K562 (cell line): ENCODE results near the gene CTSL. TPM values are rescaled to one million over a fixed set of nuclear protein-coding genes. Genes with fewer than 3 reads are reported as not detected.

Source experiments
- ATAC-seq: fragments of 200-7000 bp; cut with Tn5 transposase; 3 replicates; pipeline ENCODE4 v1.9.1; 2020; ENCODE audit warnings: moderate library complexity
- BruUV-seq: library from RNA; stranded (reverse); fragments of 400-500 nt; replicated peaks from 2 replicates; lab custom pipeline; 2021; lab: Mats Ljungman, UMichigan
- CTCF ChIA-PET: fragments of 300-600 bp; formaldehyde crosslinking; extraction: SDS; loops from one replicate; lab custom pipeline; 2021; ENCODE audit warnings: low intra/inter-chr PET ratio; lab: Yijun Ruan, JAX
- POLR2A ChIA-PET: fragments of 300-600, 350-650 bp; sonication (Branson Sonifier 250); formaldehyde crosslinking; extraction: SDS; loops from one replicate; lab custom pipeline; 2021; ENCODE audit warnings: antibody characterized with exemption, inconsistent platforms; lab: Yijun Ruan, JAX
- DNase-seq, 4 experiments: peaks; one replicate each; pipeline versions ENCODE4 v3.0.0 to v3.0.0-alpha.2; 2011 to 2018; ENCODE audit warnings: low spot score in 3 of 4, mixed read lengths in 3 of 4; ENCODE audit errors: extremely low read depth in 1 of 4
- FAIRE-seq: peaks from 2 replicates; lab custom pipeline; 2011; peaks lifted over from hg19 to GRCh38; lab: Jason Lieb, UNC
- H2AFZ ChIP-seq: 2 replicates; pipeline ENCODE4 v1.6.0; 2011; ENCODE audit warnings: low read depth, low read length, control low read depth, inconsistent platforms
- H3K27ac ChIP-seq: fragments of 200-600 bp; 3 replicates; pipeline ENCODE4 v1.8.0; 2011; ENCODE audit warnings: low read depth, mild to moderate bottlenecking, control low read depth, inconsistent platforms, low read length, moderate library complexity, mixed read lengths; ENCODE audit errors: extremely low read depth
- H3K27me3 ChIP-seq, 2 experiments: fragments of 300-600 bp in 1 of 2; 2 replicates in 1 of 2; 3 replicates in 1 of 2; pipeline versions ENCODE4 v1.6.0 to v1.8.0; 2011; ENCODE audit warnings: inconsistent platforms in 2 of 2, low read length in 2 of 2, mild to moderate bottlenecking in 1 of 2, mixed read lengths in 1 of 2, moderate library complexity in 1 of 2; ENCODE audit not compliant: control insufficient read depth in 2 of 2, insufficient read depth in 2 of 2
- H3K36me3 ChIP-seq: fragments of 300-600 bp; 3 replicates; pipeline ENCODE4 v1.8.0; 2011; ENCODE audit warnings: mild to moderate bottlenecking, low read length, inconsistent platforms; ENCODE audit not compliant: control insufficient read depth, insufficient read depth
- H3K4me1 ChIP-seq, 2 experiments: fragments of 200-600 bp in 1 of 2; replicated peaks in 1 of 2; 2 replicates in 1 of 2; 3 replicates in 1 of 2; pipeline versions ENCODE4 v1.5.1 to v1.8.0; 2011; ENCODE audit warnings: inconsistent platforms in 2 of 2, low read length in 2 of 2, mild to moderate bottlenecking in 1 of 2, mixed read lengths in 1 of 2, moderate library complexity in 1 of 2; ENCODE audit not compliant: control insufficient read depth in 2 of 2, insufficient read depth in 2 of 2
- H3K4me2 ChIP-seq: 2 replicates; pipeline ENCODE4 v1.6.1; 2011; ENCODE audit warnings: low read length, control low read depth, inconsistent platforms, mixed read lengths; ENCODE audit not compliant: insufficient read depth
- H3K4me3 ChIP-seq: fragments of 200-600 bp; sonication (generic), shearing (Covaris generic); 2 replicates; pipeline ENCODE4 v1.5.1; 2016; ENCODE audit warnings: control low read depth, inconsistent platforms
- H3K79me2 ChIP-seq: fragments of 200-600 bp; 3 replicates; pipeline ENCODE4 v1.8.0; 2011; ENCODE audit warnings: low read length, inconsistent platforms; ENCODE audit not compliant: control insufficient read depth, insufficient read depth
- H3K9ac ChIP-seq, 2 experiments: 2 replicates each; pipeline versions ENCODE4 v1.6.0 to v1.6.1; 2011; ENCODE audit warnings: low read depth in 2 of 2, low read length in 2 of 2, control low read depth in 1 of 2, inconsistent platforms in 1 of 2, mild to moderate bottlenecking in 1 of 2, mixed read lengths in 1 of 2; ENCODE audit not compliant: insufficient read depth in 1 of 2
- H3K9me1 ChIP-seq: one replicate; pipeline ENCODE4 v1.6.0; 2011; ENCODE audit warnings: inconsistent platforms, mild to moderate bottlenecking, low read length, moderate library complexity; ENCODE audit not compliant: control insufficient read depth, insufficient read depth
- H3K9me3 ChIP-seq: replicated peaks from 2 replicates; pipeline ENCODE4 v1.5.1; 2011; ENCODE audit warnings: low read depth, low read length, inconsistent platforms; ENCODE audit not compliant: control insufficient read depth, insufficient read depth
- H4K20me1 ChIP-seq: replicated peaks from 2 replicates; pipeline ENCODE4 v1.6.1; 2011; ENCODE audit warnings: low read length, inconsistent platforms, mixed read lengths; ENCODE audit not compliant: control insufficient read depth, insufficient read depth
- ARID1B ChIP-seq: fragments of 450-650 bp; IDR thresholded peaks from 2 replicates; pipeline ENCODE4 v1.6.1; 2016; ENCODE audit warnings: antibody characterized with exemption, mild to moderate bottlenecking, inconsistent platforms
- BHLHE40 ChIP-seq: IDR thresholded peaks from 2 replicates; pipeline ENCODE4 v1.6.1; 2011; ENCODE audit warnings: low read length, improper control_type of control experiment
- CBFA2T2 ChIP-seq: fragments of 450-650 bp; conservative IDR thresholded peaks from 2 replicates; pipeline ENCODE4 v1.6.1; 2017; ENCODE audit warnings: mild to moderate bottlenecking
- CBX2 ChIP-seq: fragments of 200-600 bp; sonication (generic); IDR thresholded peaks from one replicate; pipeline ENCODE4 v1.6.1; 2012; ENCODE audit warnings: mild to moderate bottlenecking, low read length, inconsistent platforms; ENCODE audit not compliant: insufficient read depth, poor library complexity, severe bottlenecking
- CEBPG ChIP-seq, 3 experiments: fragments of 200-800 bp in 1 of 3; sonication (Bioruptor generic) in 1 of 3; sonication (generic) in 1 of 3; formaldehyde crosslinking in 1 of 3; IDR thresholded peaks in 2 of 3; conservative IDR thresholded peaks in 1 of 3; 2 replicates each; pipeline versions ENCODE4 v1.6.1 to v1.8.0; 2016 to 2022; ENCODE audit warnings: missing compliant biosample characterization in 2 of 3, missing genetic modification characterization in 2 of 3, mild to moderate bottlenecking in 1 of 3, missing genetic modification reagents in 1 of 3
- DACH1 ChIP-seq: fragments of 450-650 bp; IDR thresholded peaks from 2 replicates; pipeline ENCODE4 v1.6.1; 2018; ENCODE audit not compliant: partially characterized antibody
- ETV1 ChIP-seq: fragments of 450-650 bp; conservative IDR thresholded peaks from 2 replicates; pipeline ENCODE4 v1.6.1; 2016; ENCODE audit warnings: missing genetic modification characterization, control low read depth, low read depth, missing compliant biosample characterization
- NR1H2 ChIP-seq: sonication (generic); formaldehyde crosslinking; IDR thresholded peaks from 2 replicates; pipeline ENCODE4 v1.4.0; 2020; ENCODE audit warnings: mild to moderate bottlenecking, missing genetic modification reagents
- PHF20 ChIP-seq: fragments of 450-650 bp; IDR thresholded peaks from 2 replicates; pipeline ENCODE4 v1.6.1; 2018; ENCODE audit not compliant: partially characterized antibody
- TCF3 ChIP-seq: sonication (generic); formaldehyde crosslinking; IDR thresholded peaks from 2 replicates; pipeline ENCODE4 v1.4.0; 2020; ENCODE audit warnings: mild to moderate bottlenecking, missing genetic modification reagents
- WGBS: fragments of 100-300 bp; shearing (Covaris generic); methylation state at CpG from one replicate; pipeline ENCODE4 v1.1.6; 2016; ENCODE audit warnings: low coverage, mixed read lengths; ENCODE audit not compliant: insufficient coverage; ENCODE audit errors: missing lambda C conversion rate; 5-methylcytosine and 5-hydroxymethylcytosine counted together
- in situ Hi-C: fragments of 300-500 bp; cut with MboI; formaldehyde crosslinking; loops from 4 replicates; pipeline ENCODE4 v1.15.0; 2018; ENCODE audit warnings: inconsistent platforms, mixed read lengths
- intact Hi-C: fragments of 100-400 bp; cut with micrococcal nuclease; formaldehyde crosslinking; loops from 2 replicates; pipeline ENCODE4 v1.14.2; 2022
- polyA plus RNA-seq, 8 experiments: library from polyadenylated mRNA; depleted of rRNA in 4 of 8; stranded (reverse) in 5 of 8; unstranded in 3 of 8; fragments of >200 nt; fragmentation: Nextera tagmentation in 2 of 8; fragmentation: Illumina TruSeq in 1 of 8; extraction: Ambion mirVana in 2 of 8; extraction: Trizol in 1 of 8; gene quantifications; 2 replicates each; pipeline versions ENCODE4 v1.2.1 to v1.2.3, GENCODE V29; 2011 to 2014; ENCODE audit warnings: inconsistent platforms in 1 of 8, missing spikeins in 1 of 8
- total RNA-seq, 7 experiments: library from RNA; depleted of rRNA in 6 of 7; stranded (reverse); fragments of >200 nt in 6 of 7; fragmentation: Illumina TruSeq in 2 of 7; extraction: Trizol in 2 of 7; gene quantifications; 2 replicates each; pipeline versions ENCODE4 v1.2.1 to v1.2.3, GENCODE V29; 2011 to 2021; ENCODE audit warnings: low replicate concordance in 1 of 7
- TF ChIP-seq, protein P1 (sequence below): fragments of 450-650 bp; IDR thresholded peaks from 2 replicates; pipeline ENCODE4 v1.6.1; 2017; ENCODE audit warnings: antibody characterized with exemption, mild to moderate bottlenecking
- TF ChIP-seq, protein P2 (sequence below): sonication (generic); formaldehyde crosslinking; IDR thresholded peaks from 2 replicates; pipeline ENCODE4 v1.8.1; 2022; ENCODE audit warnings: missing genetic modification reagents
- TF ChIP-seq, protein P3 (sequence below): fragments of 200-400 bp; formaldehyde crosslinking; IDR thresholded peaks from 2 replicates; pipeline ENCODE4 v1.6.1; 2017; ENCODE audit warnings: mild to moderate bottlenecking, low read depth, low read length, moderate library complexity

The CTSL gene
- total and polyA plus RNA-seq, 9 of the 15 experiments (the other 6 are each of a cell fraction or from before 2014, with no cell fraction given): 55.9 to 165 (median 93.7) TPM

DNA sequence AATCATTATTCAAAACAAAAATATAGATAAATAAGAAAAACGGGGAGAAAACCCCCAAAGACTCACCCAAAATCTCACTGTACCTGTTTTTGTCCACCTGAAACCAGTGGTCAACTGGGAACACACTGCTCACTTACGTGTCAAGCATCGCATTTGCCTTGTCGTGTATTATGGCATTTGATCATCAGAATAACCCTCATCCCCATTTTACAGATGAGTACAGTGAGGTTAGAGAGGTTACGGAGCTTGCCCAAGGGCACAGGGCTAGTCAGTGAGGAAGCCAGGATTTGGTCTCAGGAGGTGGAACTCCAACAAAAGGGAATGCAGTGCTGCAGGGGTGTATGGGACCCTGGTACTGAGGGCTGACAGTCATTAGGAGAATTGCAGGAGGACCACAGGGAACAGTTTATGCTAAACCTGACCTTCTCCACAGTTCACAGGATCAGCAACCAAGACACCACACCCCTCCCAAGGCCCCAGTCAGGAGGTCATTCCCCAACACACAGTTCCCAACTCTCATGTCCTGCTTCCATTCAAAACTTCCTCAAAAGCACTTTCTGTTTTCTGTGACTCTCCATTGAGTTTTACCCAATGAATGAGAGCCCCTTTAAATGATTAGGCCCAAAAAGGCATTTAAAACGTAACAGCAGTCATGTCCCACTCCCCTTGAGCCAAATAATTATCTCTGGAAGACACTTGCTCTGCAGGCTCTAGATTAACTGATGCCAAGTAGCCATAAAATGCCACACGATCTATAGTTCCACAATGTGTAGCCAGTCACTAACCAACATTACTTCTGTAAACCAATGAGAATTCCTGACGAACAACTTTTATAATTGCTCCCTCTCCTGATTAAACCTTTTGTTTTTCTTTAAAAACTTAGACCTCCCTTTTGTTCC is 50.8 kb downstream of the CTSL start:
- Histone ChIP-seq H3K27me3 (no peaks in the 10 kb centered on the region), H2AFZ (peak overlapping the region; percentile 80), H3K9me1 (no peaks in the 10 kb centered on the region), H3K27ac (peak overlapping the region; percentile 47; the same call in 1 of the 3 replicates), H3K9me3 (no peaks in the 10 kb centered on the region; the same call in 1 of the 2 replicates), H3K79me2 (no peaks in the 10 kb centered on the region), H3K4me2 (peak overlapping the region; percentile 53; the same call in 1 of the 2 replicates), H3K4me1 (peaks cover 5 to 20% of the 10 kb centered on the region in 2 experiments; a peak in 4 of 5 replicates), H3K4me3 (no peak overlapping the region), H4K20me1 (no peaks in the 10 kb centered on the region), H3K36me3 (no peaks in the 10 kb centered on the region), H3K9ac (peak overlapping the region in 1 of 2 experiments; percentile 31; a peak in 1 of 4 replicates)
- intact Hi-C loops: no loop called here
- DNase-seq: peak in 2 of 4 experiments; percentile 22 to 48
- in situ Hi-C loops: no loop called here
- BruUV-seq: no TSS peak
- peak; percentile 64 for ATAC-seq
- CTCF ChIA-PET: no interaction called here
- whole genome bisulfite sequencing: 42% methylated on average over 7 of the region's 8 CpGs
- POLR2A ChIA-PET: no interaction called here
- FAIRE-seq: peak; percentile 54
- TF ChIP-seq, protein P1, sequence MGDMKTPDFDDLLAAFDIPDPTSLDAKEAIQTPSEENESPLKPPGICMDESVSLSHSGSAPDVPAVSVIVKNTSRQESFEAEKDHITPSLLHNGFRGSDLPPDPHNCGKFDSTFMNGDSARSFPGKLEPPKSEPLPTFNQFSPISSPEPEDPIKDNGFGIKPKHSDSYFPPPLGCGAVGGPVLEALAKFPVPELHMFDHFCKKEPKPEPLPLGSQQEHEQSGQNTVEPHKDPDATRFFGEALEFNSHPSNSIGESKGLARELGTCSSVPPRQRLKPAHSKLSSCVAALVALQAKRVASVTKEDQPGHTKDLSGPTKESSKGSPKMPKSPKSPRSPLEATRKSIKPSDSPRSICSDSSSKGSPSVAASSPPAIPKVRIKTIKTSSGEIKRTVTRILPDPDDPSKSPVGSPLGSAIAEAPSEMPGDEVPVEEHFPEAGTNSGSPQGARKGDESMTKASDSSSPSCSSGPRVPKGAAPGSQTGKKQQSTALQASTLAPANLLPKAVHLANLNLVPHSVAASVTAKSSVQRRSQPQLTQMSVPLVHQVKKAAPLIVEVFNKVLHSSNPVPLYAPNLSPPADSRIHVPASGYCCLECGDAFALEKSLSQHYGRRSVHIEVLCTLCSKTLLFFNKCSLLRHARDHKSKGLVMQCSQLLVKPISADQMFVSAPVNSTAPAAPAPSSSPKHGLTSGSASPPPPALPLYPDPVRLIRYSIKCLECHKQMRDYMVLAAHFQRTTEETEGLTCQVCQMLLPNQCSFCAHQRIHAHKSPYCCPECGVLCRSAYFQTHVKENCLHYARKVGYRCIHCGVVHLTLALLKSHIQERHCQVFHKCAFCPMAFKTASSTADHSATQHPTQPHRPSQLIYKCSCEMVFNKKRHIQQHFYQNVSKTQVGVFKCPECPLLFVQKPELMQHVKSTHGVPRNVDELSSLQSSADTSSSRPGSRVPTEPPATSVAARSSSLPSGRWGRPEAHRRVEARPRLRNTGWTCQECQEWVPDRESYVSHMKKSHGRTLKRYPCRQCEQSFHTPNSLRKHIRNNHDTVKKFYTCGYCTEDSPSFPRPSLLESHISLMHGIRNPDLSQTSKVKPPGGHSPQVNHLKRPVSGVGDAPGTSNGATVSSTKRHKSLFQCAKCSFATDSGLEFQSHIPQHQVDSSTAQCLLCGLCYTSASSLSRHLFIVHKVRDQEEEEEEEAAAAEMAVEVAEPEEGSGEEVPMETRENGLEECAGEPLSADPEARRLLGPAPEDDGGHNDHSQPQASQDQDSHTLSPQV: peak; percentile 45; the same call in 1 of the 2 replicates
- TF ChIP-seq ARID1B (peak; percentile 76), BHLHE40 (no peak), DACH1 (no peak), CBX2 (no peak), ETV1 (tag) (no peak), PHF20 (no peak), CEBPG (CRISPR knock-in tag; IDR thresholded peaks at IDR 0.05) (no peak), CEBPG (tag; conservative IDR thresholded peaks at IDR 0.05 in 1 of 2, IDR thresholded peaks at IDR 0.05 in 1 of 2) (no peak), TCF3 (CRISPR knock-in tag) (peak; percentile 72), CBFA2T2 (peak; percentile 64), NR1H2 (CRISPR knock-in tag) (no peak)
- TF ChIP-seq, protein P2, sequence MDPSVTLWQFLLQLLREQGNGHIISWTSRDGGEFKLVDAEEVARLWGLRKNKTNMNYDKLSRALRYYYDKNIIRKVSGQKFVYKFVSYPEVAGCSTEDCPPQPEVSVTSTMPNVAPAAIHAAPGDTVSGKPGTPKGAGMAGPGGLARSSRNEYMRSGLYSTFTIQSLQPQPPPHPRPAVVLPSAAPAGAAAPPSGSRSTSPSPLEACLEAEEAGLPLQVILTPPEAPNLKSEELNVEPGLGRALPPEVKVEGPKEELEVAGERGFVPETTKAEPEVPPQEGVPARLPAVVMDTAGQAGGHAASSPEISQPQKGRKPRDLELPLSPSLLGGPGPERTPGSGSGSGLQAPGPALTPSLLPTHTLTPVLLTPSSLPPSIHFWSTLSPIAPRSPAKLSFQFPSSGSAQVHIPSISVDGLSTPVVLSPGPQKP (CRISPR knock-in tag): no peak
- TF ChIP-seq, protein P3, sequence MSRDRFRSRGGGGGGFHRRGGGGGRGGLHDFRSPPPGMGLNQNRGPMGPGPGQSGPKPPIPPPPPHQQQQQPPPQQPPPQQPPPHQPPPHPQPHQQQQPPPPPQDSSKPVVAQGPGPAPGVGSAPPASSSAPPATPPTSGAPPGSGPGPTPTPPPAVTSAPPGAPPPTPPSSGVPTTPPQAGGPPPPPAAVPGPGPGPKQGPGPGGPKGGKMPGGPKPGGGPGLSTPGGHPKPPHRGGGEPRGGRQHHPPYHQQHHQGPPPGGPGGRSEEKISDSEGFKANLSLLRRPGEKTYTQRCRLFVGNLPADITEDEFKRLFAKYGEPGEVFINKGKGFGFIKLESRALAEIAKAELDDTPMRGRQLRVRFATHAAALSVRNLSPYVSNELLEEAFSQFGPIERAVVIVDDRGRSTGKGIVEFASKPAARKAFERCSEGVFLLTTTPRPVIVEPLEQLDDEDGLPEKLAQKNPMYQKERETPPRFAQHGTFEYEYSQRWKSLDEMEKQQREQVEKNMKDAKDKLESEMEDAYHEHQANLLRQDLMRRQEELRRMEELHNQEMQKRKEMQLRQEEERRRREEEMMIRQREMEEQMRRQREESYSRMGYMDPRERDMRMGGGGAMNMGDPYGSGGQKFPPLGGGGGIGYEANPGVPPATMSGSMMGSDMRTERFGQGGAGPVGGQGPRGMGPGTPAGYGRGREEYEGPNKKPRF: no peak
